Ishikawa (cell line): ENCODE data around the gene CCDC13.

Source experiments
- CEBPB ChIP-seq: IDR thresholded peaks from 2 replicates; pipeline ENCODE4 v1.6.1; 2012
- CREB1 ChIP-seq: IDR thresholded peaks from 2 replicates; pipeline ENCODE4 v1.6.1; 2012; ENCODE audit warnings: low read depth
- EGR1 ChIP-seq: IDR thresholded peaks from 2 replicates; pipeline ENCODE4 v1.6.1; 2012
- EP300 ChIP-seq: IDR thresholded peaks from 2 replicates; pipeline ENCODE4 v1.6.1; 2012; ENCODE audit warnings: borderline replicate concordance
- NFIC ChIP-seq: IDR thresholded peaks from 2 replicates; pipeline ENCODE4 v1.6.1; 2012
- RAD21 ChIP-seq: IDR thresholded peaks from 2 replicates; pipeline ENCODE4 v1.6.1; 2012; ENCODE audit warnings: low read depth
- REST ChIP-seq: IDR thresholded peaks from 2 replicates; pipeline ENCODE4 v1.6.1; 2012; ENCODE audit warnings: low read depth, mild to moderate bottlenecking
- TAF1 ChIP-seq: IDR thresholded peaks from 2 replicates; pipeline ENCODE4 v1.6.1; 2012; ENCODE audit warnings: low read depth, mild to moderate bottlenecking
- TCF12 ChIP-seq: IDR thresholded peaks from 2 replicates; pipeline ENCODE4 v1.6.1; 2012; ENCODE audit warnings: low read depth
- TEAD4 ChIP-seq: IDR thresholded peaks from 2 replicates; pipeline ENCODE4 v1.6.1; 2012
- YY1 ChIP-seq: IDR thresholded peaks from 2 replicates; pipeline ENCODE4 v1.6.1; 2012; ENCODE audit warnings: low read depth
- ZBTB7A ChIP-seq: IDR thresholded peaks from 2 replicates; pipeline ENCODE4 v1.6.1; 2012; ENCODE audit warnings: low read depth
- TF ChIP-seq, protein P1 (sequence below): IDR thresholded peaks from 2 replicates; pipeline ENCODE4 v1.6.1; 2012

GRCh38 chr3:42822828-42823227, 49.8 kb upstream of the CCDC13 start:
- TF ChIP-seq TAF1 (no peak), CEBPB (no peak), EP300 (no peak), TCF12 (no peak), RAD21 (no peak), REST (no peak), YY1 (no peak), CREB1 (no peak), NFIC (no peak), TEAD4 (no peak), EGR1 (no peak), ZBTB7A (no peak)
- TF ChIP-seq, protein P1, sequence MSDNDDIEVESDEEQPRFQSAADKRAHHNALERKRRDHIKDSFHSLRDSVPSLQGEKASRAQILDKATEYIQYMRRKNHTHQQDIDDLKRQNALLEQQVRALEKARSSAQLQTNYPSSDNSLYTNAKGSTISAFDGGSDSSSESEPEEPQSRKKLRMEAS: no peak
